ENCODE measurements around the gene RSRC1. TPM values are rescaled to one million over a fixed set of nuclear protein-coding genes. Genes with fewer than 3 reads are reported as not detected.

The RSRC1 gene
- total RNA-seq, 1 experiment from 2014 or later, result 34.1 TPM

DNA sequence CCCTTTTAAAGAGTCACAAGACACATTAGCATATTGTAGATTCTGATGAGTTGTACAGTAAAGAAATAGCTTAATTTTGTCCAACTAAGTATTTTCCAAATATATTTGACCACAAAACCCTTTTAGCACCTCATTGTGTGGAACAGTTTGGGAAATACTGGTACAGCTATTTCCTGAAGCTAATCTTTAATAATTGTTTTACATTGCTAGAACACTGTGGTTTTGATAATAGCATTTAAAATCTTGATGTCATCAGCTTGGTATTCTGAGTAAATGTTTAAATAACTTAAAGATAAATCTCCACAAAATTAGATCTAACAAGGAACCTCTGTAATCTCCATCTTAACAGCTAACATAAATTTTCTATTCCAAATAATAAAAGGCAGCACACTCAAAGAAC, 321.1 kb downstream of the RSRC1 start:
- no peak for DNase-seq (ENCODE audit: low spot score)
- in situ Hi-C loops (cut with HindIII; ENCODE audit: low sequenced_read_pairs), result no loop called here

DNA sequence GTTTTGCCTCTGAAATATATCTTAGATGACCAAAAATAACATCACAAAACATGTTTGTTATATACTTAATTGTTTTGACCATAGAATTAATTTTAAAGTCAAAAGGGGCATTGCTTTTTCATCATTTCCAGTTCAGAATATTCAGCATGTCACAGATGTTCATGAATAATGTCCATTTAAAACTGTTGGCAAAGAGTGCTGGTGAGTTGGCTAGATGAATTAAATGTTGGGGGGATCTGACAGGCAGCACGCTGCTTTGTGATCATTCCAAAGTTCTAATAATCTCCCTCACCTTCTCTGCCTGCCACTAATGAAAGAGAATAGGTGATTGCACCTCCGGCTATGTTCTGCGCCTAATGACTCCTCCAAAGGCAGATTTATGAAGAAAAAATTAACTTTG, 321.9 kb downstream of the RSRC1 start:
- no peak for DNase-seq (ENCODE audit: low spot score)
- in situ Hi-C loops (cut with HindIII; ENCODE audit: low sequenced_read_pairs), result no loop called here

DNA sequence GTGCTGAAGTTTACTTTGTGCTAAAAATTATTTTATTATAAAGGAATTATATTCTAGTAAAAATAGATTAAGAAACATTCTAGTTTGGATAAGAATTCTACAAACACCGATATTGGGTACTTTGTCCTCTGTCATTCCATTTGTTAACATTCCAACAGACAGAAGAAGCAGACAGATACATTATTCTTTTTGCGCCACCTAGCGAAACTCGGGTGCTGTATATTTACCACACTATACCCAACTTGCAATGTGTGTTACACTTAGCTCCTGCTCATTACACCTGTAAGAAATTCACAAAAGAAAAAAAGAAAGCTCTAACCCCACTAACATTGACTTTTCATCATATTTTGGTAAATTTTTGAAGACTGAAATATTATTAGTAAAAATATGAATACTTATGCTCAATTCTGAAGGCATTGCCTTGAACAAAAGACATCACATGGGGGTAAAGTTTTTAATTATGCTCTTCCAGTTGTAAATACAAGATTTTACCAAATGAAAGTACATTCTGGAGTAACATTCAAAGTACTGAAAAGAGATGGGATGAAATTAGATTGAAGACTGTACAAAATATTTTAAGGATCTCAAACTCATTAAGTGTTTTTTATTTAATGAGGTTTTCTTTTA, 324.6 kb downstream of the RSRC1 start:
- peak; percentile 86 for DNase-seq (ENCODE audit: low spot score)
- in situ Hi-C loops (cut with HindIII; ENCODE audit: low sequenced_read_pairs), result no loop called here

DNA sequence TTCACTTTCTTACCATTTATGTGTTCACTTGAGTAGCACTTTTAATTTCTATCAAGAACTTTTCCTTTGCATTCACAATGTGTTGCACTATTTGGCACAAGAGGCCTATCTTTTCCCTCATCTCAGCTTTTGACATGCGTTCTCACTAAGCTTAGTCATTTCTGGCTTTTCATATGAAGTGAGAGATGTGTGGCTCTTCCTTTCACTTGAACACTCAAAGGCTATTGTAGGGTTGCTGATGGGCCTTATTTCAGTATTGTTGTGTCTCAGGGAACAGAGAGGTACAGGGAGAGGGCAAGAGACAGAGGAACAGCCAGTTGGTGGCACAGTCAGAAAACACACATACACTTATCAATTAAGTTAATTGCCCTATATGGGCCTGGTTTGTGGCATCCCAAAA, 333.7 kb downstream of the RSRC1 start:
- DNase-seq (ENCODE audit: low spot score), result no peak
- in situ Hi-C loops (cut with HindIII; ENCODE audit: low sequenced_read_pairs), result no loop called here

DNA sequence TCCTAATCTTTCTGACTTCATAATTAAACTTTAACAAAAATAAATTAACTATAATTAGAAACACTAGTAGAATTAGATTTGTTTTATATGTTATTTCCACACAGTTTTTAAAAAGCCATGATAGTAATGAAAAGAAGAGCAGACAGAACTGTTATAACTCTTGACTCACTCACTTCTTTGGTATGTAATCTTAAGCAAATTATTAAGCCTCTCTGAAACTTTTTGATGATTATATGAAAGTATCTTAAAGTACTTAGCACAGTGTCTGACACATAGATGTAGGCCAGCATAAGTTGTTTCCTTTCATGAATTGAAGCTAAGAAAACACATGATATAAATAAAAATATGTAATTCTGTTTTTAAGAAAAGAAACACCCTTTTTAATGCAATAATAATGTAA, 337.5 kb downstream of the RSRC1 start:
- no peak for DNase-seq (ENCODE audit: low spot score)
- in situ Hi-C loops (cut with HindIII; ENCODE audit: low sequenced_read_pairs), result no loop called here

DNA sequence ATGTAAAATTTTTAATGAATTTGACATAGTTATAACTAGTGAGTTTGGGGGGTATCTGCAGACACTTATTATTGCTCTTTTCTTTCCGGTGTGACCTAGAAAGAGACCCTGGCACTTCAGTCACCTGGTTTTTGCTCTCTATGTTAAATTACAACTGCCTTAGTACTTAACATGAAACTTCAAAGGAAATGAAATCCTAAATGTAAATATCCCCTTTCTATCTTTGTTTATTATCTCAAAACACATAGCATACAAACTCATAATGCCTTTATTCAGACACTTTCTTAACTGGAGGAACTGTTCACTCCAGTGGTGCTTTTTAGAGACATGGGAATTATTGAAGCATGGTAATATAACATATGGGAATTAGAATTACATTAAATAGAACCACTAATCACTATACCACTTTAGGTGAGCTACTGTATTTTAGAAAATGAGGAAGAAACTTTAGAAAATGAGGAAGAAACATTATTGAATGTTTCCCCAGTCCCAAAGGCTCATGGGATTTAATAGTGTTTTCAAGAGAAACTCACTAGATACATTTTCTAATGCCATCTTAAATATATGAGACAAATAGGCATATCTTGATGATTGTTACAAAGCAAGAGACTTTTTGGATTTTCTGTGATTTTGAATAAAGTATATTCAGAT, 341.6 kb downstream of the RSRC1 start:
- in situ Hi-C loops (cut with HindIII; ENCODE audit: low sequenced_read_pairs), result no loop called here
- no peak for DNase-seq (ENCODE audit: low spot score)

DNA sequence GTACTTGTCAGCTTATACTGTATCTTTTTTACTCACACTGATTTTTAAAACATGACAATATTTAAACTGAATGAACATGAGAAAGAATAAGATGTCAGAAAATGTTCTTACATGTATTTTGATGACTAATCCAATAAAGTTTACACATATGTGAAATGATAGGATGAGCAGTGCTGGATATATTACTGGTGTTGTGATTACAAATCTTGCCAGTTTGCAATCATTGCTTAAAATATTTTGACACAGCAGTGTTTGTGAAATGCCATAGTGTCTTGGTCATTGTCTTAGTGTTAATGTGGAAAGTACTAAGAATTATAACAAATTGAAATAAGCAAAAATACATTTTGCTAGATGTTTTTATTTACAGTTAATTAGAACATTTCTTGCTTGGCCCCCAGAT, 342.4 kb downstream of the RSRC1 start:
- in situ Hi-C loops (cut with HindIII; ENCODE audit: low sequenced_read_pairs), result no loop called here
- DNase-seq (ENCODE audit: low spot score), result no peak

DNA sequence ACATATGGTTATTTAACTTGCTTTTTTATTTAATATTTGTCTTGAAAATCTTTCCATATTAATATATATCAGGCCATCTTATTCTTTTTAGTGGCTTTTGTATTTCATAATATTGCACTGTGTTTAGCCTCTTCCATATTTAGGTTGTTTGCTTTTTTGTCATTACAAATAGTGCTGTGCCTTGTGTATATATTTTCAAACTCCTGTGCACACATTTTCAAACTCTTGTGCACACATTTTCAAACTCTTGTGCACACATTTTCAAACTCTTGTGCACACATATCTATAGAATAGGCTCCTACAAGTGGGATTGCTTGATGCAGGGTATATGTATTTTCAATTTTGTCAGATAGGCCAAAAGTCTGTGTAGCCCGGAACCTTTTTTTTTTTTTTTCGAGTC, 343.1 kb downstream of the RSRC1 start:
- in situ Hi-C loops (cut with HindIII; ENCODE audit: low sequenced_read_pairs), result no loop called here
- no peak for DNase-seq (ENCODE audit: low spot score)

DNA sequence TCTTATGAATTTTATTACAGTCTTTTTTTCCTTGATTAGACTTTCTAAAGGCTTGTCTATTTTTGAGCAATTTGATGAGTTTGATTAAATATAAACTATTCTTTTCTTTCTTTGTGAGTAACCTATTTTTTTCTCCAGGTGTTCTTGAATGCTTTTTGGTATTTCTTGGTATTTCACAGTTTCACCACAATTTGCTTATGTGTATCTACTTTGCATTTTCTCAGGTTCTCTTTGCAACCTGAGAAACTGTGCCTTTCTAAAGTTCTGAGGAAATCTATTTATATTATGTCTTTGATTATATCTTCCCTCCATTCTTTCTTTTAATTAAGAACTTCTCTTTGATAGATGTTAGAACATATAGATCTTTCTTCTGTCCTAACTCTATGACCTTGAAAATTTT, 344.0 kb downstream of the RSRC1 start:
- no peak for DNase-seq (ENCODE audit: low spot score)
- in situ Hi-C loops (cut with HindIII; ENCODE audit: low sequenced_read_pairs), result no loop called here

DNA sequence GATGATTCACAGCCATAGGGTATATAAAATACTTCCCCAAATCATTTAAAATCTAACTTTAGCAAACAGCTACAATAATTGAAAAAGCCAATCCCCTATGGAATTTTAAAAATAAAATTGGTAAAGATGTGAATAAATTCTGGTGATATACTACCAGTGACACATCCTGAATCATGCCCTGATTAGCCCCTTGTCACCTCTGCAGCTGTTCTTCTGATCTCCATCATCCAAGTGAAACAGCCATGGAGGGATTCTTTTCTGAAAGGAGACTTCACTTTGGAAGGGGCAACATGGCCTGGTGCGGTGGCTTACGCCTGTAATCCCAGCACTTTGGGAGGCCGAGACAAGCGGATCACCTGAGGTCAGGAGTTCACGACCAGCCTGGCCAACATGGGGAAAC, 345.5 kb downstream of the RSRC1 start:
- in situ Hi-C loops (cut with HindIII; ENCODE audit: low sequenced_read_pairs), result no loop called here
- DNase-seq (ENCODE audit: low spot score), result no peak

DNA sequence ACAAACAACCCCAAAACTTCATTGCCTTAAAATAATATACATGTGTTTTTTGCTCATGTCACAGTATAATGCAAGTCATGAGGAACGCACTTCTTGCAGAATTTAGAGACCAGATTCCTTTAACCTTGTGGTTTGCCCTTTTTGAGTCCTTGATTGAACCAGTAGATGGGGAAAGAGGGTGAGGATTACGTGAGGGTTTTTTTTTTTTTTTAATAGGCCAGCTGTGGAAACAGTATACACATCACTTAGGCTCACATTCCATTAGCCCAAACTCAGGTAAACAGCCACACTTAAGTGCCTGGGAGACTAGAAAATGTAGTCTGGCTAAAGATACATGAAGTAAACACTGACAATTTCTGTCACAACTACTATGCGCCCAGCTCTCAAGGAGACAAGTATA, 346.2 kb downstream of the RSRC1 start:
- in situ Hi-C loops (cut with HindIII; ENCODE audit: low sequenced_read_pairs), result no loop called here
- DNase-seq (ENCODE audit: low spot score), result no peak

DNA sequence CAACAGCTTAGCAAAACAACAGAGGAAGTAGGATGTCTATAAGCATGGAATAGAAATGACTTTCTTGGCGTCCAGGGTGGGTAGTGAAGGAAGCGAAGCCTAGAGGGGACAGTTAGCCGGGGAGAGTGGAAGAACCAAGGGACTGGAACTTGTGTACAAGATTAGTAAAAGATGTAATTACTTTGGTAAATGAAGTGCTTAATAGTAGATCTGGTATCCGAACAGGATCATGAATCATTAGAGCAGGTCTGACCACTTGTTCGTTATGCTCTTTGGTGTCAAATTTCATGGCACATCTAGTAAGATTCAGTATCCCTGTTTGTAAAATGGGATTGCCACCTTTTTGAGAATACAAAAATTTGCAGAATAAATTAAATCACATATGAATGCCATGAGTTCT, 348.6 kb downstream of the RSRC1 start:
- in situ Hi-C loops (cut with HindIII; ENCODE audit: low sequenced_read_pairs), result no loop called here
- DNase-seq (ENCODE audit: low spot score), result no peak

DNA sequence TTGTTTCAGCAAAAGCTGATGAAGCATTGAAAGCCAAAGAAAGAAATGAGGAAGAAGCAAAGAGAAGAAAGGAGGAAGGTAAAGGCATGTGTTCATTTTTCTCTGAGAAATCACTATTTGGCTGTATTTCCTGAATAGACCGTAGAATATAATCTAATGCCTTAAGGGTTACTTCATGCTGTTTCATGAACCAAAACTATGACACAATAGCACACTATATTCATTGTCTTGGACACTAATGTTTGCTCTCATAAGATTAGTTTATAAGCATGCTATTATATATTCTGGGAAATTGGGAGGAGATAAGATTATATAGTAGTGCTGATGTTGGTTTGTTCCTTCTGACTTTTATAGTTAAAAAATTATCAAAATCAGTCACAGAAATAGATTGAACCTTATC, 351.0 kb downstream of the RSRC1 start:
- DNase-seq (ENCODE audit: low spot score), result no peak
- in situ Hi-C loops (cut with HindIII; ENCODE audit: low sequenced_read_pairs), result no loop called here

DNA sequence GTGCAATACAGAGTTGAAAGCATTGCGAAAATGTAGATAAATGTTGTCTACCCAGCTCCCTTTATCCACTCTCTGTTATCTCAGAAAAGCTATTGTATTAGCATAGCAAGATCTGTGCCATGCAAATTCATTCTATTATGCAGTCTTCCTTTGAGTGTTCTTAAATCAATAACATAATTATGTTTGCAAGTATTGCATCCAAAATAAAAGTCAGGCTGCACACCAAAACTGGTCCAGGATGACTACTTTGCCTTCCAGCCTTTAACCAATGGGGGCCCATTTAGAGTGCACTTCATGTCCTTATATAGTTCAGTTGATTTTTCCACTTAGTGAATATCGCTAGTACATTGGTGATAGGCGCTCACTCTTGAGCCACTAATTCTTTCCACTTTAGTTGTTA, 353.7 kb downstream of the RSRC1 start:
- no peak for DNase-seq (ENCODE audit: low spot score)
- in situ Hi-C loops (cut with HindIII; ENCODE audit: low sequenced_read_pairs), result no loop called here

DNA sequence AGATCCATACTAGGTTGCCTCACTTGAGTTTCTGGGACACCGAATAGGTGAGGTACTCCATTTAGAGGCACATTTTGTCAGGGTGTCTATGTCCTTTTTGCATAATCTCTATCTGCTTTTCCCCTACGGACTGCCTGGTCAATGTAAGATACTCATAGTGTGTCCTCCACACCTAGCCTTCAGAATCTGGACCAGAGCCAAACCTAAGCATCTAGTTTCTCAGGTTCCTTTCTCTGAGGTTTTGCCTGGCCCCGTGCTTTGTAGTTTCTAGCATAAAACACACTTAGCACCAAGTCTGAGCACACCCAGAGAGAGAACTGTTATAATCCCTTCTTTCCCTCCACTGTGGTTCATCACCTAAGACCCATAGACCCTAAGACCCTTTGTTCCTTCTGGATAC, 355.2 kb downstream of the RSRC1 start:
- DNase-seq (ENCODE audit: low spot score), result no peak
- in situ Hi-C loops (cut with HindIII; ENCODE audit: low sequenced_read_pairs), result no loop called here

DNA sequence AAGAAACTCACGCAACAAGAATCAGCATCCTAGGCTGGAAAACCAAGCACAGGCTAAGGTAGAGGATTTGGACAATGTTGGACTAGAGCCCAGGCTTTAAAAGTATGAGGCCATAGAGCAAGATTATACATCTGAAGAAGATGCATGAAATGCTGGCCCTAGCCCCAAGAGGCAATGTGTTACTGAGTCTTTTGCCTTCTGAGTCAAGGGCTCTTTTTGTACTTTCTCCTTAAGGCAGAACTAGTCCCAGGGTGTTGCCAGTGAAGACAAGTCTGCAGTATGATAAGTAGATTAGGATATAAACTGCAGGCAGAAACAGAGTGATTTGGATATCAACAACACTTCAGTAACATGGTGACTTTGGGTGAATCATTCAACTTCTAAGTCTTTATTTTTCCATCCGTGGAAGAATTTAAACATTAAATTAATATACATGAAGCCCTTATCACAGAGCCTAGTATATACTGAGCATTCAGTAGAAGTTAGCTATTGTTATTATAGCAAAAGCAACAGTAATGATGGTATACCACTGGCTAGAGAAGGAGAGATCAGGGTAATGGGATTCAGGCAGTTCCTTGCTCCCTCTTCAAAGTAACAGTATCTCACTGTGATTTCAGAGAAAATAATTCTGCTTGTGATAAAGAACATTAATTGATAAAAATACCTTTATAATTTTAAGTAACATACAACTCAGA, 361.2 kb downstream of the RSRC1 start:
- no peak for DNase-seq (ENCODE audit: low spot score)
- in situ Hi-C loops (cut with HindIII; ENCODE audit: low sequenced_read_pairs), result no loop called here

DNA sequence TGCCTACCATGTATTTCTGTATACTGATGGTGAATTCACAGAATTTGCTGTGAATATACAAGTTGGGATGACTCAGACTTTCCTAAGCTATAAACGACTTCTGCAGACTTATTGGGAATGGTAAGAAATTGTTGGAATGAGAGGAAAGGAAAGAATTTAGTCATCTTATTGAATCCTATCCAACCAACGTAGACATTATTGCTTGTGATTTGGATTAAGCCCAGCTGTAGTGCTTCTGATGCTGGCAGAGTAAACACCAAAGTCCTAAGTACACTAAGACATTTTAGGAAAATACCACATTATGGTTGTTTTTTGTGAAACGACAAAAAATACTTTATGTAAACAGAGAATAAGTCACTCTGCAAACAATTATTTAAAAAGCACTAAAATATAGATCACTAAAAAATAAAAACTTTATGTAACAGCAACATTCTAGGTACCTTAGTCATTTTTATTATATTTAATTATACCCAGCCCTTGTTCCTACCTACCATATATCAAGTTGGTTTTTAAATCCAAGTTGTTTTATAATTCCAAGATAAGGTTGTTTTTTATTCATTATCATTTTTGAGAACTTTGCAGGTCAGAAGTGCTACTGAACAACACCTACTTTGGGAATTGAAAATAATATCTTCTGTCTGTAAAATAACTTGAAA, 361.9 kb downstream of the RSRC1 start:
- DNase-seq (ENCODE audit: low spot score), result no peak

DNA sequence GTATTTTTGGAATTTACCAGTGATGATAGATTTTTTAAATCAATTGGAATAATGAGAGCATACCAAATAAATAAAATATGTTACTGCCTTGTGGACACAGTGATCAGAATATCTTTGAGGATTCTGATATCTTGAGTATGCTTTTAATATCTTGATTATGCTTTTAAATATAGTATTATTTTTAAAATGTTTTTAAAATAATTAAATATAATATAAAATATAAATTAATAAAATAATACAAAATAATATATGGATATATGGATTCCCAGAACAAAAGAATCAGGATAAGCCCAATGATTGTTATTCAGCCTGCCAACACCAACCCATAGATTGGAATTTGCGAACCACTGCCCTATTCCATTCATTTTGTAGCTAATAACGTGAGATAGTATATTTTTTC, 369.2 kb downstream of the RSRC1 start:
- no peak for DNase-seq (ENCODE audit: low spot score)
- in situ Hi-C loops (cut with HindIII; ENCODE audit: low sequenced_read_pairs), result no loop called here

More for the DNA sequence above, 361.9 kb downstream of the RSRC1 start:
- in situ Hi-C loops (cut with HindIII; ENCODE audit: low sequenced_read_pairs), result no loop called here

DNA sequence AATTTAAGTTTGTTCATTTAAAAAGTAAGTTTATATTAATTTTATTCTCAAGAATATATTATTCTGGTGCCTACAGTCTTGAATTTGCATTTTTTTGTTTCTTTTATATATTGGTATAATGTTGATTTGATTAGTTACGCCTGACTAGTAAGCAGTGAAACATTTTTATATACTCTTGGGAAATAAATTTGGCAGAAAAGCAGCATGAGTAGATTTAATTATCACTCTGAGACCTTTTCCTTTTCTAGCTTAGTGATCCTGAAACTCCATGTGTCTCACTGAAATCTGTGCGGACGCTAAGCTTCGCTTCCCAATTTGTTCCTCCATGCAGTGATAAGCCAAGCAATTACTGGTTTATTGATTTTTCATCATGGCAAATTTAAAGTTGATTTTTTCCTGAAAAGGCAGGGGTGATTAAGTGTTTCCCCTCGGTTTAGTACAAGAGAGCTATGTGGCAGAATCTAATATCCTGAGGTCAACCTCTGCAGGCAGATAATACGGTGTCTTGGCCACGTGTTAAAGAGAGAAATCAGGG, 373.9 kb downstream of the RSRC1 start:
- no peak for DNase-seq (ENCODE audit: low spot score)
- in situ Hi-C loops (cut with HindIII; ENCODE audit: low sequenced_read_pairs), result no loop called here

DNA sequence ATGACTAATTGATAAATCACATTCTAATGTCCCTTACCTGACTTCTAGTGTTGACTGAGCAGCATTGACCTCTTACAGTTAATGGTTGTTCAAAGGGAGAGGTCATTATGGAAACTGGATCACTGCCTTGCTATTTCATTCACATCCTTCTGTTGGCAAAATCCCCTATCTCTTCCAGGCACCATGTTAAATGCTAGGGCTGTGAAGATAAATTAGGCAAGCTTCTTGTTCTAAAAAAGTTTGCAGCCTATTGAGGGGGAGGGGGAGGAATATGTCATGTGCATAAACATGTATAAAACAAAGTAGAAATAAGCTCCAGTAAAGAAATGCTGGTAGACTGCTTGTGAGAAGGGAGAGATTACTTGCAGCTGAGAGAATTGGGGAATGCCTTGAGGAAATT, 376.3 kb downstream of the RSRC1 start:
- in situ Hi-C loops (cut with HindIII; ENCODE audit: low sequenced_read_pairs), result no loop called here
- DNase-seq (ENCODE audit: low spot score), result no peak
